Measurements from ENCODE around the gene ADAT2.

The ADAT2 gene

GRCh38 chr6:143396497-143397226, 53.8 kb downstream of the ADAT2 start:
- DNase-seq, result no peak

GRCh38 chr6:143395699-143396098, 54.8 kb downstream of the ADAT2 start:
- DNase-seq, result no peak

- no peak for DNase-seq
Measured at GRCh38 chr6:143394389-143394788, 56.1 kb downstream of the ADAT2 start.

DNA sequence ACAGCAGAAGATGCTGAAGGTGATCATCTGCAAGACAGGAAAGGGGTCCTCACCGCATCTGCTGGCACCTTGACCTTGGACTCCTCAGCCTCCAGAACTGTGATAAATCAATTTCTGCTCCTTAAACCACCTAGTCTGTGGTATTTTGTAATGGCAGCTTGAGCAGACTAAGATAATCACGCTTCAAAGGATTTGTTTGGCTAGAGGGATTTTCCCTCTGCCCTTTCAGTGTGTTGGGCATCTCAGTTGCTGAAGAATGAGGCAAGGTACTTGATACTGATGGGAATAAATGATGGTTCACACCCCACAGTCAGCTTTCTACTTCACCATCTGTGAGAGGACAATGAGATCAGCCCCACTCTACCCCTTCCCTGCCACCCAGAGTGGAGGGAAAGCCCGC, 60.2 kb downstream of the ADAT2 start:
- DNase-seq, result no peak

DNA sequence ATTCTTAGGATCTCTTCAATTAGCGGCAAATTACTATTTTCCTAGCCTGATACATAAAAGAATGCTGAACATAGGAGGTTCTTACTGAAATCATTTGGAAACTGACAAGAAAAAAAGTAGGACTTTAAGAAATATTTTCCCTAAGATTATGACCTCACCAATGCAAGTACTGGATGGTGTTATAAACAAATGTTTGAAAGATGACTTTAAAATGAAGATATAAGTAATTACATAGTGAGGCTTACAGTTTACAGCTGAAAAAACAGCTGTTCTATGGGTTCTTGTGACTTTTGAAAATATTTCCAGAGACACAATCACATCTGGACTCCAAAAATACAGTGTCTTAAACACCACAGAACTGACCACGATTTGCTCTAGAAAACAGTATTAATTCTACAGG, 64.9 kb downstream of the ADAT2 start:
- DNase-seq, result no peak

DNA sequence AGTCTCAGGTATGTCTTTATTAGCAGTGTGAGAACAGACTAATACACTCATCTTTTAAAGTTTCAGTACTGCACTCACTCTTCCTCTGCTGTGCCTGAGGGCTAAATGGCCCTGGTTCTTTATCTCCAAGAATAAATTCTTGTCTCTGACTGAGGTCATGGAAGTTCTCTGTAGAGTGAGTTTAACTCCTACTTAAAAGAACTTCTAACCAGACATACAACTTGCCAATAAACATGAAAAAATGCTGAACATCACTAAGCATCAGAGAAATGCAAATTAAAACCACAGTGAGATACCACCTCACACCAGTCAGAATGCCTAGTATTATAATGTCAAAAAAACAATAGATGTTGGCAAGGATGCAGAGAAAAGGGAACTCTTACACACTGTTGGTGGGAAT, 73.6 kb downstream of the ADAT2 start:
- no peak for DNase-seq

- DNase-seq, result no peak
Measured at GRCh38 chr6:143376375-143376774, 74.1 kb downstream of the ADAT2 start.

DNA sequence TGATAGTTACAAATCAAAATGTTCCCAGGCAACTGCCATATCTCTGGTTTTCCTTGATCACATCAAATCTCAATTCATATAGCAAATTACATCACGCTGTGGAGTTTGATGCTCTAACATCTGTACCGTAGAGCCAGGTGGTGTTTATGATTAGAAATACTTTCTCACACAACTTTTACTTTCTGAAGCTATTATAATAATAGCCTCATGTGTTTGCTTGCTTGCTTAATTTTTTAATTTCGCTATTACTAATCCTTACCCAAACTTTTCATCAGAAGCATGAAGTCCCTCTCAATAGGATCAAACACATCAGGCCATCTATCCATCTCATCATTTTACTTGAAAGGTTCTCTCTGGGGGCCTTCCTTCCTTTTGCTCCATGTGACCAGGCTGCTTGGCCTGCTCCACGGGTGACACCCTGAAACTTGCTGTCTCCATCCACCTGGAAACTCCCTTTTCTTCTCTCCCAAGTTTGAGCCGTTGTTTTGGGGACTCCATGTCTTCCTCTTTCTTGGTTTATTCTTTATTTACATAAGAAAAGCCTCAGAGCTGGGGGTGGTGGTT, 75.4 kb downstream of the ADAT2 start:
- DNase-seq, result no peak

DNA sequence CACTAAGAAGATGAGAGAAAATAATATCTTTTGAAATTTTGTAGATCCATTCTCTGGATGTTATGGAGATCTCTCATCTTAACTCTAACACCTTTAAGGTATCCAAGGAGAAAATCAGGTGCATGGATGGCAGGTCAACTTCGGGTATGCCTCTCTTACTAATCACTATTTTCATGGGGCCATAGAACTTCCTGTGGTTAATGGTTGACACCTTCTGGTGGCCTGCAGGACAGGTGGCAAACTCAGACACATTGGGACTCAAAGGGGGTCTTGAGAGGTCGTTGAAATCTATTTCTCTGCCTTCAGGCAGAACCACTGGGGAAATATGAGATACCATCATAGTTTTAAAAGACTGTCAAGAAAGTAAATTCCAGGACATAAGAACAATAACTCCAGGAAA, 76.5 kb downstream of the ADAT2 start:
- DNase-seq, result no peak
